ENCODE data around the gene LY6G5C. TPM values are rescaled to one million over a fixed set of nuclear protein-coding genes. Genes with fewer than 3 reads are reported as not detected.
A peak's percentile ranks its signal among the peaks of the same experiment; 100 is the strongest.

LY6G5C gene, protein sequence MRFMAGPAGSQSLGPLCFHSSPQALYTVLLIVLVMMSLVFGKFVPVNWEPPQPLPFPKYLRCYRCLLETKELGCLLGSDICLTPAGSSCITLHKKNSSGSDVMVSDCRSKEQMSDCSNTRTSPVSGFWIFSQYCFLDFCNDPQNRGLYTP
- total RNA-seq, result 1.3 to 3.6 TPM (median 2.4 TPM) in 3 replicates
- long read RNA-seq, partial matches to known transcripts, result 0 of 2 reads
- long read RNA-seq, other reads (novel, unspliced or antisense), result 0 of 2 reads

DNA sequence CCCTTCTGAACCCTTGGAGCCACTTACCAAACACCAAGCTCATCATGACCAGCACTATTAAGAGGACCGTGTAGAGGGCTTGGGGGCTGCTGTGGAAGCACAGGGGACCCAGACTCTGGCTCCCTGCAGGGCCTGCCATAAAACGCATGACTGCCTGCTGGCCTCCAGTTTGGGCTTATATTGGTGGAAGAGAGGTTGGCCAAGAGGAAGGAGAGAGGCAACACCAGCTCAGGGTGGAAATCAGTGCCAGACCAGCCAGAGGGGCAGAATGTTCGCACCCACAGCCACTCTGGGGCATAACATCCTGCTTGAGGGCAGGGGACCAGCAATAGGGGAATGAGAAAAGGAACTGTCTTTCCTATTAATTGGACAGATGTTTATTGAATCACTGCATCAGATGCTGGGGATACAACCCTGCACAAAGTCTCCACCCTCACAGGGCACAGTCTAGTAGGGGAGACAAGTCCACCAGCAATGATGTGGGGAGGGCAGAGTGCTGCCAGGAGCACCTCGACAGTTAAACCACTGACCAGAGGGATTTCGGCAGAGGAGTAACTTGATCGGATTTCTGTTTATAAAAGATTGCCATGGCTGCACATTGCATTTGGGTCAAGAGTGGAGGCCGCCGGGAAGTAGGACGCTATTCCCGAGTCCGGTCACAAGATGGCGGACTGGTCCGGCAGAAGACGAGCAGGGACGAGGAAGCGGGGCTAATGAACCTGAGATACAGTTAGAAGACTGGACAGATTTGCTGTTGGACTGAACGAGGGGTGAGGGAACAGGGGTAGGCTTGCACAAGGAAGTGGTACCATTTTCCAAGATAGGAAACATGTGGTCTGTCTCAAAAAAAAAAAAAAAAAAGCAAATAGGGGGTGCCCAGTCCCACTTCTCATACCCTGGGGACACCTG is at the start of gene LY6G5C:
LY6G5C (minus strand) TSS at position 842 of the 909 bp plus-strand sequence; CDS start at position 148, 694 bp downstream.
- DNase-seq (ENCODE audit: low spot score), result no peak
- peaks cover 12% of the 10 kb centered on the region for H3K4me1 Mint-ChIP-seq (ENCODE audit: low read depth)
- H3K4me3 Mint-ChIP-seq (ENCODE audit: unreplicated experiment), result peak within 1 kb of the TSS; percentile 76
- H3K27ac Mint-ChIP-seq (ENCODE audit: unreplicated experiment), result peak within 1 kb of the TSS; percentile 76
- TF ChIP-seq, protein P1, sequence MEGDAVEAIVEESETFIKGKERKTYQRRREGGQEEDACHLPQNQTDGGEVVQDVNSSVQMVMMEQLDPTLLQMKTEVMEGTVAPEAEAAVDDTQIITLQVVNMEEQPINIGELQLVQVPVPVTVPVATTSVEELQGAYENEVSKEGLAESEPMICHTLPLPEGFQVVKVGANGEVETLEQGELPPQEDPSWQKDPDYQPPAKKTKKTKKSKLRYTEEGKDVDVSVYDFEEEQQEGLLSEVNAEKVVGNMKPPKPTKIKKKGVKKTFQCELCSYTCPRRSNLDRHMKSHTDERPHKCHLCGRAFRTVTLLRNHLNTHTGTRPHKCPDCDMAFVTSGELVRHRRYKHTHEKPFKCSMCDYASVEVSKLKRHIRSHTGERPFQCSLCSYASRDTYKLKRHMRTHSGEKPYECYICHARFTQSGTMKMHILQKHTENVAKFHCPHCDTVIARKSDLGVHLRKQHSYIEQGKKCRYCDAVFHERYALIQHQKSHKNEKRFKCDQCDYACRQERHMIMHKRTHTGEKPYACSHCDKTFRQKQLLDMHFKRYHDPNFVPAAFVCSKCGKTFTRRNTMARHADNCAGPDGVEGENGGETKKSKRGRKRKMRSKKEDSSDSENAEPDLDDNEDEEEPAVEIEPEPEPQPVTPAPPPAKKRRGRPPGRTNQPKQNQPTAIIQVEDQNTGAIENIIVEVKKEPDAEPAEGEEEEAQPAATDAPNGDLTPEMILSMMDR (IDR thresholded peaks at IDR 0.05), result peak; percentile 91
- H3K9me3 Mint-ChIP-seq (ENCODE audit: low read depth), result no peaks in the 10 kb centered on the region
- H3K27me3 Mint-ChIP-seq (ENCODE audit: low read depth), result no peaks in the 10 kb centered on the region
- no peaks in the 10 kb centered on the region for H3K36me3 Mint-ChIP-seq (ENCODE audit: low read depth)

DNA sequence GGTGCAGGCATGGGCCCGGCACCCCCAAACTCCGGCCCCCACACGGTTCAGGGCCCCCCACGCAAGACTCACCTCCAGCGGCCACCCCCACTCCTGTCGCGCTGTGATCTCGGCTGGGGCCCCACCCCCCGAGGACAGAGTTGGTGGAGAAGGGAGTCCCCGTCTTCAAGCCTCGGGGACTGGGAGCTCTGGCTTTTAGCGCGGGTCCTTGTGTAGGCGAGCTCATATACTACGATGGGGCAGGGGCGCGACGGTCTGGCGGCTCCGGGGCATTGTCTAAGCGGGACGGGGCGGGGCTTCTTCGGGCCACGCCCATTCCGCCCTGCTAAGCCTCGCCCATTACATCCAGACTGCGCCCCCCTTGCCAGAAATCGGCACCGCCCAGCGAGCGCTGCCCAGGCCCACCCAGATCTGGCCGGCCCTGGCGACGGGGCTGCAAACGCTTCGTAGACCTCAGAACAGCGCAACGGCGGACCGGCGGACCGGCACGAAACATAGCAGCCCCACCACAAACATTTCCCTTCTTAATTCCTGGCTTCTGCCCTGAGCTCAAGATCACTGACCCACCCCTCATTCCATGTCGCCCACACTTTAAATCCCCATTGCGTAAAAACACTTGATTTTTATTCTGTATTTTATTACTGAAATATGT is 49.2 kb upstream of the LY6G5C start:
- TF ChIP-seq, protein P1 (IDR thresholded peaks at IDR 0.05), result peak; percentile 9
- peaks cover 47% of the 10 kb centered on the region for H3K4me1 Mint-ChIP-seq (ENCODE audit: low read depth)
- no peaks in the 10 kb centered on the region for H3K27me3 Mint-ChIP-seq (ENCODE audit: low read depth)
- H3K36me3 Mint-ChIP-seq (ENCODE audit: low read depth), result peaks cover 38% of the 10 kb centered on the region
- DNase-seq (ENCODE audit: low spot score), result no peak
- H3K4me3 Mint-ChIP-seq (ENCODE audit: unreplicated experiment), result peak overlapping the region; percentile 98
- H3K27ac Mint-ChIP-seq (ENCODE audit: unreplicated experiment), result peak overlapping the region; percentile 98
- H3K9me3 Mint-ChIP-seq (ENCODE audit: low read depth), result no peaks in the 10 kb centered on the region

DNA sequence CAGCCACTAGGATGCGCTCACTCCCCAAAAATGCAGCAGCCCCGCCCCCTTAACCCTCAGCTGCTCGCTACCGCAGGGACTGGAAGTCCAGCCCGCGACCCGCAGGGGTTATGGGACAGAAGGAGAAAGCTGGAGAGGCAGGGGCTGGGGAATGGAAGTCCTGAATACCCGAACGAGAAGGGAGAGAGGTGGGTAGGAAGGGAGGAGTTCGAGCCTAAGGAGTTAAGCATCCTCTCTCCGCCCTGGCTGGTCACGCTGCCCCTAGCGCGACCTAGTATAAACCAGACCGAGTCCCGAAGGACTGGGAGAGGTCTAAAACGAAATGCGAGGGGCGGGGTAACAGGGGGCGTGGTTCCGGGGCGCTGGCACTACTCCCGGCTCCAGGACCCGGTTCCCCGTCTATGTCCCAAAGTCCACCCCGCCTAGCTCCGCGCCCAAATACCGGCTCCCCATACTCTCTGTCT is 48.7 kb upstream of the LY6G5C start:
- Mint-ChIP-seq H3K4me3 (ENCODE audit: unreplicated experiment) (peak overlapping the region; percentile 98), H3K4me1 (ENCODE audit: low read depth) (peaks cover 44% of the 10 kb centered on the region), H3K27me3 (ENCODE audit: low read depth) (no peaks in the 10 kb centered on the region), H3K27ac (ENCODE audit: unreplicated experiment) (peak overlapping the region; percentile 98), H3K9me3 (ENCODE audit: low read depth) (no peaks in the 10 kb centered on the region), H3K36me3 (ENCODE audit: low read depth) (peaks cover 40% of the 10 kb centered on the region)
- no peak for DNase-seq (ENCODE audit: low spot score)
- TF ChIP-seq, protein P1 (IDR thresholded peaks at IDR 0.05), result peak; percentile 85

DNA sequence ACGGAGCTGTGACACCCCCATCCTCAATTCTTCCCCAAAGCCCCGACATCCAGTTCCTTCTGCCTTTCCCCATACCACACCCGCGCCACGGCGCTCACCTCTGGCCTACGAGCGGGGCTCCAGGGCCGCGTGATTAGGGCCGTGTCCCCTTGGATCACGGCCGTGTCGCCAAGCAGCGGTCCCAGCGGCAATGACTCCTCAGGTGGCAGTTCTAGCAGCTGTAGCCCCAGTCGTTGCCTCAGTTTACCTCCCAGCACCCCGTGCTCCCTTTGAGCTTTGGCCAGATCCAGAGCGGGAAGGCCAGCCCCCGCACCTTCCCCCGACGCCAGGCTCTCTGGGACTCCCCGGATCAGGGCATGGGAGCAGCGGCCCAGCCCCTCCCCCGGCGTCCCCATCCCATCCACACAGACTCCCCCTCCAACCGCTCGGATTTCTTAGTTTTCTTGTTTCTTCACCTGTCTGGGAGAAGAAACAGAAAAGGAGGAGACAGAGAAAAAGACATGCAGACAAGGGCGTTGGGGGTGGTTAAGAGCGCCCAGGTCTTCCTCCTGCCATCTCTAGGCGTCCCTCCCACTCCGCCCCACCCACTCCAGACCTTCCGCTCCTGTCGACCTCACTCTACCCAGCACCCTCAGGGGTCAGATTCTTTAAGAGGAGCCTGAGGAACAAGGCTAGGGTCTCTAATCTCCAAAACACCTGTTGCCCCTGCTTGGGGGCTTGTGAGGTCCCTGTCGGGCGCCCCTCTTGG is 48.1 kb upstream of the LY6G5C start, which contains the start of gene DDAH2:
DDAH2 (minus strand) TSS at position 533 of the 748 bp plus-strand sequence; CDS start at position 395, 138 bp downstream.
- H3K27me3 Mint-ChIP-seq (ENCODE audit: low read depth), result no peaks in the 10 kb centered on the region
- peaks cover 37% of the 10 kb centered on the region for H3K36me3 Mint-ChIP-seq (ENCODE audit: low read depth)
- peaks cover 38% of the 10 kb centered on the region for H3K4me1 Mint-ChIP-seq (ENCODE audit: low read depth)
- TF ChIP-seq, protein P1 (IDR thresholded peaks at IDR 0.05), result no peak
- no peak for DNase-seq (ENCODE audit: low spot score)
- no peaks in the 10 kb centered on the region for H3K9me3 Mint-ChIP-seq (ENCODE audit: low read depth)
- H3K4me3 Mint-ChIP-seq (ENCODE audit: unreplicated experiment), result peak within 1 kb of the TSS; percentile 98
- H3K27ac Mint-ChIP-seq (ENCODE audit: unreplicated experiment), result peak within 1 kb of the TSS; percentile 98

All from chondrocyte (in vitro differentiated cells).